ENCODE data around the gene KIF3C.

KIF3C gene

GRCh38 chr2:25941042-25941441 is 41.3 kb downstream of the KIF3C start:
- Histone ChIP-seq H3K9me3 (no peaks in the 10 kb centered on the region), H3K27ac (no peak overlapping the region), H3K27me3 (no peaks in the 10 kb centered on the region), H3K4me1 (peaks cover 0 to 6% (median 2%) of the 10 kb centered on the region in 4 donors), H3K36me3 (peaks cover 0 to 28% (median 8%) of the 10 kb centered on the region in 3 donors), H3K4me3 (no peak overlapping the region)
- no peak for TF ChIP-seq CTCF (IDR thresholded peaks at IDR 0.05)
- no peak for DNase-seq
- intact Hi-C loops (cut with DNase I; ENCODE audit: low total_unique reads) = no loop called here

- Histone ChIP-seq H3K27ac (no peak overlapping the region), H3K4me1 (peaks cover 0 to 6% (median 2%) of the 10 kb centered on the region in 4 donors), H3K27me3 (no peaks in the 10 kb centered on the region), H3K9me3 (no peaks in the 10 kb centered on the region), H3K4me3 (no peak overlapping the region), H3K36me3 (peaks cover 0 to 22% (median 8%) of the 10 kb centered on the region in 3 donors)
- TF ChIP-seq CTCF (IDR thresholded peaks at IDR 0.05) = no peak
- intact Hi-C loops (cut with DNase I; ENCODE audit: low total_unique reads) = no loop called here
- no peak for DNase-seq
These were observed 43.0 kb downstream of the KIF3C start for GRCh38 chr2:25939257-25939668.

GRCh38 chr2:25938345-25938744 is 44.0 kb downstream of the KIF3C start:
- intact Hi-C loops (cut with DNase I; ENCODE audit: low total_unique reads) = no loop called here
- no peaks in the 10 kb centered on the region for H3K27me3 ChIP-seq
- H3K4me3 ChIP-seq = no peak overlapping the region
- H3K36me3 ChIP-seq = peaks cover 0 to 22% (median 15%) of the 10 kb centered on the region in 3 donors
- no peak overlapping the region for H3K27ac ChIP-seq
- peaks cover 0 to 6% (median 2%) of the 10 kb centered on the region in 4 donors for H3K4me1 ChIP-seq
- no peaks in the 10 kb centered on the region for H3K9me3 ChIP-seq
- no peak for DNase-seq
- no peak for TF ChIP-seq CTCF (IDR thresholded peaks at IDR 0.05)

- H3K27ac ChIP-seq = no peak overlapping the region
- no peak for TF ChIP-seq CTCF (IDR thresholded peaks at IDR 0.05)
- no peak for DNase-seq
- peaks cover 0 to 22% (median 13%) of the 10 kb centered on the region in 3 donors for H3K36me3 ChIP-seq
- no peak overlapping the region for H3K4me3 ChIP-seq
- H3K27me3 ChIP-seq = no peaks in the 10 kb centered on the region
- H3K9me3 ChIP-seq = no peaks in the 10 kb centered on the region
- intact Hi-C loops (cut with DNase I; ENCODE audit: low total_unique reads) = no loop called here
- peaks cover 0 to 6% (median 2%) of the 10 kb centered on the region in 4 donors for H3K4me1 ChIP-seq
These were observed 45.3 kb downstream of the KIF3C start for GRCh38 chr2:25936889-25937545.

GRCh38 chr2:25933622-25934021 is 48.7 kb downstream of the KIF3C start:
- Histone ChIP-seq H3K27me3 (no peaks in the 10 kb centered on the region), H3K36me3 (peaks cover 7 to 39% (median 21%) of the 10 kb centered on the region in 3 donors), H3K9me3 (no peaks in the 10 kb centered on the region), H3K27ac (no peak overlapping the region), H3K4me3 (no peak overlapping the region), H3K4me1 (peaks cover 0 to 6% (median 1%) of the 10 kb centered on the region in 4 donors)
- no peak for TF ChIP-seq CTCF (IDR thresholded peaks at IDR 0.05)
- no peak for DNase-seq
- intact Hi-C loops (cut with DNase I; ENCODE audit: low total_unique reads) = no loop called here
